CD4-positive, CD25-positive, alpha-beta regulatory T cell (primary cell): ENCODE data around the gene PI4K2A. TPM values are rescaled to one million over a fixed set of nuclear protein-coding genes. Genes with fewer than 3 reads are reported as not detected.
A peak's percentile ranks its signal among the peaks of the same experiment; 100 is the strongest.

Source experiments
- ATAC-seq, 2 donors: fragments of 150-1000 bp; cut with Tn5 transposase; one replicate each; pipeline ENCODE4 v1.10.0; 2021; ENCODE audit warnings: low read depth in 2 of 2, moderate number of reproducible peaks in 2 of 2, moderate library complexity in 1 of 2
- DNase-seq, 3 donors: peaks; one replicate each; pipeline versions ENCODE4 v3.0.0 to v3.0.0-alpha.2; 2012 to 2022; ENCODE audit warnings: mixed read lengths in 1 of 3
- H3K27ac ChIP-seq: one replicate; pipeline ENCODE4 v1.7.0; 2013; ENCODE audit warnings: mild to moderate bottlenecking, low read length; ENCODE audit not compliant: insufficient read depth, poor library complexity, severe bottlenecking
- H3K27me3 ChIP-seq: one replicate; pipeline ENCODE4 v1.7.0; 2013; ENCODE audit warnings: low read length; ENCODE audit not compliant: control insufficient read depth, insufficient read depth
- H3K36me3 ChIP-seq: one replicate; pipeline ENCODE4 v1.7.0; 2013; ENCODE audit warnings: mild to moderate bottlenecking, low read length, moderate library complexity; ENCODE audit not compliant: control insufficient read depth, insufficient read depth
- H3K4me1 ChIP-seq: 2 replicates; pipeline ENCODE4 v1.7.0; 2013; ENCODE audit warnings: mild to moderate bottlenecking, low read length; ENCODE audit not compliant: insufficient read depth, control insufficient read depth, poor library complexity, severe bottlenecking
- H3K4me3 ChIP-seq: one replicate; pipeline ENCODE4 v1.7.0; 2013; ENCODE audit warnings: low read depth, mild to moderate bottlenecking, low read length, moderate library complexity
- H3K9me3 ChIP-seq, 2 experiments: 1 replicate in 1 of 2; 2 replicates in 1 of 2; pipeline ENCODE4 v1.7.0; 2013; ENCODE audit warnings: low read length in 2 of 2, mild to moderate bottlenecking in 1 of 2, moderate library complexity in 1 of 2; ENCODE audit not compliant: control insufficient read depth in 2 of 2
- H3K27ac Mint-ChIP-seq, 3 donors: one replicate each; pipeline ENCODE4 v1.8.0; 2020 to 2022; ENCODE audit warnings: mild to moderate bottlenecking in 3 of 3, mixed read lengths in 3 of 3, moderate library complexity in 2 of 3
- H3K27me3 Mint-ChIP-seq: one replicate; pipeline ENCODE4 v1.8.0; 2022; ENCODE audit warnings: mild to moderate bottlenecking, mixed read lengths
- H3K36me3 Mint-ChIP-seq: one replicate; pipeline ENCODE4 v1.8.0; 2020; ENCODE audit warnings: mixed read lengths
- H3K4me1 Mint-ChIP-seq, 4 donors: one replicate each; pipeline ENCODE4 v1.8.0; 2020 to 2022; ENCODE audit warnings: mixed read lengths in 4 of 4, mild to moderate bottlenecking in 1 of 4
- H3K4me3 Mint-ChIP-seq, 4 donors: one replicate each; pipeline ENCODE4 v1.8.0; 2020 to 2022; ENCODE audit warnings: mild to moderate bottlenecking in 4 of 4, mixed read lengths in 4 of 4, moderate library complexity in 3 of 4
- H3K9me3 Mint-ChIP-seq, 7 donors: one replicate each; pipeline ENCODE4 v1.8.0; 2020 to 2022; ENCODE audit warnings: mixed read lengths in 7 of 7, mild to moderate bottlenecking in 3 of 7, moderate library complexity in 2 of 7
- polyA plus RNA-seq, 4 donors: library from polyadenylated mRNA; unstranded; fragments of 300-500 nt; fragmentation: Illumina TruSeq; gene quantifications; one replicate each; pipeline ENCODE4 v1.2.3, GENCODE V29; 2021
- total RNA-seq: library from RNA; stranded (reverse); gene quantifications from one replicate; pipeline ENCODE4 v1.2.3, GENCODE V29; 2022

The PI4K2A gene
- total and polyA plus RNA-seq, 5 donors from 2014 or later: 7.9 to 28.3 (median 10.5) TPM

DNA sequence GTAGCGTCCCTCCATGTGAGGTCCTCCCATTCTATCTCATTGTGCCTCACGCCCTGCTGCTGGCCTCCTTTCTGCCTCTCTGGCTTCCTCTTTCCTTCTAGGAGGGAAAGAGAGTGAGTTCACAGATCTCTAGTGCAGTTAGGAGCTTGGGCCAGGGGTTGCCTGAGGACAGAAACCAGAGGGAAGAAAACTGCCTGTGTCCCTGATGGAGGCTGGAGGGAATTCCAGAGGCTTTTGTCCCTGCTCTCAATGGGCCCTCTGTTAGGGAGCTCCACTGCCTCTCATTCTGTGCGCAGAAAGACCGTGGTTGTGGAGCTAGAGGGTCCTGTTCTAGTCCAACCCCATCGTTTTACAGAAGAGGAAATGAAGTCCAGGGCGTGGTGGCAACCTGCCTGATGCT, 77.7 kb downstream of the PI4K2A start:
- no peaks in the 10 kb centered on the region for H3K36me3 Mint-ChIP-seq
- no peak overlapping the region for H3K4me3 ChIP-seq
- H3K9me3 ChIP-seq: no peaks in the 10 kb centered on the region
- H3K4me1 ChIP-seq: peaks cover 7% of the 10 kb centered on the region
- H3K4me1 Mint-ChIP-seq: peaks cover 0 to 9% (median under 1%) of the 10 kb centered on the region in 4 donors
- no peaks in the 10 kb centered on the region for H3K27me3 ChIP-seq
- no peak overlapping the region for H3K27ac ChIP-seq
- H3K9me3 Mint-ChIP-seq: peaks cover 0 to 3% (median 0%) of the 10 kb centered on the region in 7 donors
- H3K4me3 Mint-ChIP-seq: no peak overlapping the region
- H3K27ac Mint-ChIP-seq: peak overlapping the region in 1 of 3 donors; percentile 80
- ATAC-seq: no peak
- peaks cover 29% of the 10 kb centered on the region for H3K27me3 Mint-ChIP-seq
- H3K36me3 ChIP-seq: no peaks in the 10 kb centered on the region
- DNase-seq: no peak

- no peak overlapping the region for H3K4me3 ChIP-seq
- peaks cover 3% of the 10 kb centered on the region for H3K4me1 ChIP-seq
- Mint-ChIP-seq H3K27ac (no peak overlapping the region), H3K9me3 (peaks cover 0 to 3% (median 0%) of the 10 kb centered on the region in 7 donors), H3K4me3 (no peak overlapping the region), H3K27me3 (peaks cover 29% of the 10 kb centered on the region), H3K36me3 (no peaks in the 10 kb centered on the region), H3K4me1 (peaks cover 0 to 9% (median 0%) of the 10 kb centered on the region in 4 donors)
- no peak for ATAC-seq
- H3K27ac ChIP-seq: no peak overlapping the region
- no peaks in the 10 kb centered on the region for H3K9me3 ChIP-seq
- H3K27me3 ChIP-seq: no peaks in the 10 kb centered on the region
- DNase-seq: no peak
- no peaks in the 10 kb centered on the region for H3K36me3 ChIP-seq
These were observed 78.2 kb downstream of the PI4K2A start for GRCh38 chr10:97718659-97719142.

GRCh38 chr10:97719602-97720001, 79.1 kb downstream of the PI4K2A start:
- Histone ChIP-seq H3K4me1 (no peaks in the 10 kb centered on the region), H3K27ac (no peak overlapping the region), H3K27me3 (no peaks in the 10 kb centered on the region), H3K9me3 (no peaks in the 10 kb centered on the region), H3K36me3 (no peaks in the 10 kb centered on the region), H3K4me3 (no peak overlapping the region)
- Mint-ChIP-seq H3K4me1 (peaks cover 0 to 6% (median 0%) of the 10 kb centered on the region in 4 donors), H3K27ac (no peak overlapping the region), H3K27me3 (peaks cover 26% of the 10 kb centered on the region), H3K4me3 (no peak overlapping the region), H3K9me3 (no peaks in the 10 kb centered on the region), H3K36me3 (no peaks in the 10 kb centered on the region)
- no peak for ATAC-seq
- no peak for DNase-seq

GRCh38 chr10:97721871-97722780, 81.7 kb downstream of the PI4K2A start:
- Histone ChIP-seq H3K27ac (no peak overlapping the region), H3K4me1 (no peaks in the 10 kb centered on the region), H3K36me3 (no peaks in the 10 kb centered on the region), H3K9me3 (no peaks in the 10 kb centered on the region), H3K27me3 (peaks cover 7% of the 10 kb centered on the region), H3K4me3 (no peak overlapping the region)
- DNase-seq (no peak), ATAC-seq (no peak)
- H3K36me3 Mint-ChIP-seq: no peaks in the 10 kb centered on the region
- no peaks in the 10 kb centered on the region for H3K4me1 Mint-ChIP-seq
- H3K9me3 Mint-ChIP-seq: no peaks in the 10 kb centered on the region
- peak overlapping the region in 1 of 3 donors; percentile 62 for H3K27ac Mint-ChIP-seq
- peaks cover 23% of the 10 kb centered on the region for H3K27me3 Mint-ChIP-seq
- no peak overlapping the region for H3K4me3 Mint-ChIP-seq

DNA sequence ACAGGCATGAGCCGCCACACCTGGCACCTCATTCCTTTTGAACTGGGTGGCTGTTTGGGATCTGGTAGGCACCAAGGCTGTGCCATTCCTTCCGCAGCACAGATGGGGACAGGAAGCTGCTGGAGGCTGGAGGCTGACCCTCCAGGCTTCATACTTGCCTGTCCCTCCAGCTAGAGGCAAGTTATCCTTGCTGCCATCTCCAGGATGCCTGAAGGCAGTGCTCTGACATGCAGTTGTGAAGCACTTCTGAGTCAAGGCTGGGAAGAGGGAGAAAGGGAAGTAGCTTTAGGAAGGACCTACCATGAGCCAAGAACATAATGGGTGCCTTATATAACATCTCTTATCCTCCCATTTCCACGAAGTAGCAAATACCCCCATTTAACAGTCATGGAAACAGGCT, 82.5 kb downstream of the PI4K2A start:
- ATAC-seq: no peak
- H3K9me3 ChIP-seq: no peaks in the 10 kb centered on the region
- peaks cover 23% of the 10 kb centered on the region for H3K27me3 Mint-ChIP-seq
- no peak for DNase-seq
- H3K9me3 Mint-ChIP-seq: no peaks in the 10 kb centered on the region
- no peaks in the 10 kb centered on the region for H3K4me1 ChIP-seq
- no peak overlapping the region for H3K4me3 ChIP-seq
- H3K4me3 Mint-ChIP-seq: no peak overlapping the region
- H3K36me3 ChIP-seq: no peaks in the 10 kb centered on the region
- H3K27ac ChIP-seq: no peak overlapping the region
- no peak overlapping the region for H3K27ac Mint-ChIP-seq
- H3K36me3 Mint-ChIP-seq: no peaks in the 10 kb centered on the region
- peaks cover 7% of the 10 kb centered on the region for H3K27me3 ChIP-seq
- H3K4me1 Mint-ChIP-seq: no peaks in the 10 kb centered on the region

DNA sequence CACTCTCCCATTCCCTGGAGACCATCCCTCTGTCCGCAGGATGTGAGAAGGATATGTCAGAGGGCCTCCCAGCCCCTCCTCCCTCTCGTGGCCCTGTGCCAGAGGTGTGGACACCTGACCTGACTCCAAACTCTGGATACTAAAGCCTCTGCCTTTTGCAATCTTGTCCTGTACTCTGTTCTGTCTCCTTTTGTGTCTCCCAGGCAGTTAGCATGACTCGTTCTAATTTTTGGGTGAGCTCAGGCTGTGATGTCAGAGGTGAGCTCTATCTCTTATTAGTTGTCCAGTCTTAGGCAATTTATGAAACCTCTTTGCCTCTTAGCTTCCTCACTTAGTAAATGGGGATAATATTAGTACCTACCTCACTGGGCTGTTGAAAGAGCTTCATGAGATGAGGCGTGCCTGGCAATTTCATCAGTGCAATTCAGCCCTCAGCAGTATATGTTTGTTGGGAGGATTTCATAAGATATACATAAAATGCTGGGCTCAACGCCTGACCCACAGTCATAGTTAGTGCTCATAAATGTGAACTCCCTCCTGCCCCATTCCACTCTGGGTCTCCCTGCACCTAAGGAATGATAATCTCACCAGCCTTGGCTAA, 84.0 kb downstream of the PI4K2A start:
- no peaks in the 10 kb centered on the region for H3K4me1 Mint-ChIP-seq
- H3K4me1 ChIP-seq: no peaks in the 10 kb centered on the region
- H3K27me3 ChIP-seq: peaks cover 7% of the 10 kb centered on the region
- no peak overlapping the region for H3K27ac ChIP-seq
- no peaks in the 10 kb centered on the region for H3K9me3 ChIP-seq
- no peaks in the 10 kb centered on the region for H3K36me3 ChIP-seq
- DNase-seq (no peak), ATAC-seq (no peak)
- H3K4me3 ChIP-seq: no peak overlapping the region
- no peak overlapping the region for H3K4me3 Mint-ChIP-seq
- peaks cover 29% of the 10 kb centered on the region for H3K27me3 Mint-ChIP-seq
- H3K9me3 Mint-ChIP-seq: peaks cover 0 to 1% (median 0%) of the 10 kb centered on the region in 7 donors
- no peak overlapping the region for H3K27ac Mint-ChIP-seq
- H3K36me3 Mint-ChIP-seq: no peaks in the 10 kb centered on the region
